Trophoblast cell (in vitro differentiated cells and primary cell): ENCODE results near the gene BPIFA2. TPM values are rescaled to one million over a fixed set of nuclear protein-coding genes. Genes with fewer than 3 reads are reported as not detected.
"Not testable (repeated sequence)": the region's sequence is repeated elsewhere in the genome, so short reads cannot be mapped to it uniquely, and the experiment has no call there.

Experiments
- DNase-seq, 2 donors: peaks; one replicate each; pipeline ENCODE4 v3.0.0-alpha.2; 2016
- H2AFZ ChIP-seq: 2 replicates; pipeline ENCODE4 v1.6.1; 2013; ENCODE audit warnings: low read length, moderate library complexity, mild to moderate bottlenecking; ENCODE audit not compliant: insufficient read depth, poor library complexity
- H2AK5ac ChIP-seq: 2 replicates; pipeline ENCODE4 v1.6.1; 2013; ENCODE audit warnings: mild to moderate bottlenecking, low read length
- H2BK120ac ChIP-seq: 2 replicates; pipeline ENCODE4 v1.6.1; 2013; ENCODE audit warnings: low read length, mild to moderate bottlenecking, moderate library complexity; ENCODE audit not compliant: insufficient read depth, poor library complexity
- H2BK12ac ChIP-seq: 2 replicates; pipeline ENCODE4 v1.6.1; 2013; ENCODE audit warnings: mild to moderate bottlenecking, low read length, moderate library complexity
- H2BK5ac ChIP-seq: 2 replicates; pipeline ENCODE4 v1.6.1; 2013; ENCODE audit warnings: low read length, low read depth, moderate library complexity, mild to moderate bottlenecking; ENCODE audit not compliant: poor library complexity
- H3K14ac ChIP-seq: 2 replicates; pipeline ENCODE4 v1.6.1; 2013; ENCODE audit warnings: mild to moderate bottlenecking, low read length
- H3K18ac ChIP-seq: 2 replicates; pipeline ENCODE4 v1.6.1; 2013; ENCODE audit warnings: mild to moderate bottlenecking, low read length
- H3K23ac ChIP-seq: 2 replicates; pipeline ENCODE4 v1.6.1; 2013; ENCODE audit warnings: low read length
- H3K27ac ChIP-seq: 2 replicates; pipeline ENCODE4 v1.5.1; 2013; ENCODE audit warnings: low read depth, mild to moderate bottlenecking, inconsistent platforms, low read length, moderate library complexity
- H3K27me3 ChIP-seq: 2 replicates; pipeline ENCODE4 v1.6.1; 2013; ENCODE audit warnings: inconsistent platforms, mild to moderate bottlenecking, low read length, moderate library complexity; ENCODE audit not compliant: insufficient read depth
- H3K36me3 ChIP-seq, 2 experiments: 1 replicate in 1 of 2; 2 replicates in 1 of 2; pipeline ENCODE4 v1.6.1; 2013; ENCODE audit warnings: low read length in 2 of 2, mild to moderate bottlenecking in 2 of 2, moderate library complexity in 1 of 2; ENCODE audit not compliant: insufficient read depth in 2 of 2, control insufficient read depth in 1 of 2
- H3K4ac ChIP-seq: 2 replicates; pipeline ENCODE4 v1.6.1; 2013; ENCODE audit warnings: low read depth, mild to moderate bottlenecking, low read length, moderate library complexity
- H3K4me1 ChIP-seq, 2 experiments: 1 replicate in 1 of 2; 2 replicates in 1 of 2; pipeline ENCODE4 v1.6.1; 2013; ENCODE audit warnings: low read length in 2 of 2, mild to moderate bottlenecking in 2 of 2, moderate library complexity in 1 of 2; ENCODE audit not compliant: insufficient read depth in 2 of 2, control insufficient read depth in 1 of 2
- H3K4me2 ChIP-seq: 2 replicates; pipeline ENCODE4 v1.6.1; 2013; ENCODE audit warnings: inconsistent platforms, mild to moderate bottlenecking, low read length, moderate library complexity
- H3K4me3 ChIP-seq: 2 replicates; pipeline ENCODE4 v1.5.1; 2013; ENCODE audit warnings: mild to moderate bottlenecking, low read depth, low read length, inconsistent platforms
- H3K79me1 ChIP-seq: one replicate; pipeline ENCODE4 v1.6.1; 2013; ENCODE audit warnings: low read length
- H3K79me2 ChIP-seq: 2 replicates; pipeline ENCODE4 v1.6.1; 2013; ENCODE audit warnings: low read length, mild to moderate bottlenecking; ENCODE audit not compliant: control insufficient read depth, insufficient read depth, poor library complexity
- H3K9ac ChIP-seq: 2 replicates; pipeline ENCODE4 v1.6.1; 2013; ENCODE audit warnings: mild to moderate bottlenecking, low read length
- H3K9me3 ChIP-seq: 2 replicates; pipeline ENCODE4 v1.6.1; 2013; ENCODE audit warnings: low read depth, mild to moderate bottlenecking, control low read depth, inconsistent platforms, low read length; ENCODE audit not compliant: insufficient read depth
- H4K12ac ChIP-seq: 2 replicates; pipeline ENCODE4 v1.6.1; 2013; ENCODE audit warnings: low read depth, mild to moderate bottlenecking, low read length, moderate library complexity
- H4K8ac ChIP-seq: 2 replicates; pipeline ENCODE4 v1.6.1; 2013; ENCODE audit warnings: low read depth, mild to moderate bottlenecking, low read length, moderate library complexity
- H4K91ac ChIP-seq: one replicate; pipeline ENCODE4 v1.6.1; 2013; ENCODE audit warnings: low read depth, mild to moderate bottlenecking, low read length, moderate library complexity
- WGBS: extraction: QIAGEN DNeasy Blood & Tissue Kit; methylation state at CpG from one replicate; pipeline ENCODE4 v1.1.7; 2013; ENCODE audit warnings: missing lambda C conversion rate; ENCODE audit not compliant: insufficient read length, insufficient coverage; ENCODE audit errors: extremely low coverage; 5-methylcytosine and 5-hydroxymethylcytosine counted together
- polyA plus RNA-seq: library from polyadenylated mRNA; stranded (reverse); fragments of 200-250 nt; gene quantifications from 2 replicates; pipeline ENCODE4 v1.2.3, GENCODE V29; 2013

The BPIFA2 gene
- polyA plus RNA-seq, result not detected in 2 replicates

- Histone ChIP-seq H3K14ac (no peak within 1 kb of the TSS), H3K4ac (no peak within 1 kb of the TSS), H3K18ac (no peak within 1 kb of the TSS), H2BK5ac (no peak within 1 kb of the TSS), H3K4me2 (no peak within 1 kb of the TSS), H3K79me1 (no peaks in the 10 kb centered on the region), H3K27me3 (no peaks in the 10 kb centered on the region), H2BK120ac (no peak within 1 kb of the TSS), H2BK12ac (no peak within 1 kb of the TSS), H2AFZ (no peak within 1 kb of the TSS), H3K9ac (no peak within 1 kb of the TSS), H3K9me3 (peaks cover 4% of the 10 kb centered on the region), H4K8ac (no peak within 1 kb of the TSS), H3K4me1 (no peaks in the 10 kb centered on the region), H2AK5ac (no peak within 1 kb of the TSS), H3K79me2 (no peaks in the 10 kb centered on the region), H3K36me3 (no peaks in the 10 kb centered on the region), H4K12ac (no peak within 1 kb of the TSS), H3K23ac (no peak within 1 kb of the TSS), H4K91ac (no peak within 1 kb of the TSS), H3K4me3 (no peak within 1 kb of the TSS), H3K27ac (no peak within 1 kb of the TSS)
- no peak for DNase-seq
- no CpG with 5 or more reads among the region's 8 CpGs for WGBS
These were observed at the start of gene BPIFA2 for GRCh38 chr20:33167859-33168258. Gene BPIFA2, plus strand, starts transcription at chr20:33168159. Its CDS starts 987 bp downstream, at chr20:33169146.

GRCh38 chr20:33119725-33120720 is 47.9 kb upstream of the BPIFA2 start:
- Histone ChIP-seq H3K79me1 (no peaks in the 10 kb centered on the region), H2BK5ac (no peak overlapping the region), H3K4ac (no peak overlapping the region), H4K8ac (no peak overlapping the region), H3K9me3 (peaks cover 7% of the 10 kb centered on the region), H3K4me3 (no peak overlapping the region), H3K79me2 (no peaks in the 10 kb centered on the region), H3K18ac (no peak overlapping the region), H4K12ac (no peak overlapping the region), H3K4me1 (no peaks in the 10 kb centered on the region), H3K4me2 (no peak overlapping the region), H3K36me3 (no peaks in the 10 kb centered on the region), H2BK12ac (no peak overlapping the region), H3K14ac (no peak overlapping the region), H2AFZ (no peak overlapping the region), H2BK120ac (no peak overlapping the region), H4K91ac (no peak overlapping the region), H3K27me3 (no peaks in the 10 kb centered on the region), H3K27ac (no peak overlapping the region), H3K9ac (no peak overlapping the region), H3K23ac (no peak overlapping the region), H2AK5ac (no peak overlapping the region)
- no peak for DNase-seq
- WGBS, result no CpG with 5 or more reads among the region's 3 CpGs

- WGBS, result no CpG with 5 or more reads among the region's 3 CpGs
These were observed 47.0 kb upstream of the BPIFA2 start for GRCh38 chr20:33120934-33121333.

GRCh38 chr20:33122297-33122696 is 45.7 kb upstream of the BPIFA2 start:
- not testable (repeated sequence) for H3K4me1 ChIP-seq, H3K4me2 ChIP-seq, H3K79me2 ChIP-seq, H4K12ac ChIP-seq, H2AK5ac ChIP-seq, H3K23ac ChIP-seq, H2AFZ ChIP-seq, H3K18ac ChIP-seq, H2BK120ac ChIP-seq, H2BK5ac ChIP-seq, H3K27me3 ChIP-seq, H3K27ac ChIP-seq, H4K8ac ChIP-seq, H3K36me3 ChIP-seq, H3K79me1 ChIP-seq, H3K9me3 ChIP-seq, H2BK12ac ChIP-seq, DNase-seq, H3K4me3 ChIP-seq, H3K4ac ChIP-seq, H3K14ac ChIP-seq, H4K91ac ChIP-seq, H3K9ac ChIP-seq
- no CpG with 5 or more reads among the region's 1 CpG for WGBS

More at GRCh38 chr20:33120934-33121333, 47.0 kb upstream of the BPIFA2 start:
- Histone ChIP-seq H3K79me1 (no peaks in the 10 kb centered on the region), H4K91ac (no peak overlapping the region), H3K4me2 (no peak overlapping the region), H3K79me2 (no peaks in the 10 kb centered on the region), H3K9ac (no peak overlapping the region), H2BK5ac (no peak overlapping the region), H3K4me3 (no peak overlapping the region), H2BK12ac (no peak overlapping the region), H3K9me3 (peaks cover 7% of the 10 kb centered on the region), H4K12ac (no peak overlapping the region), H3K27me3 (no peaks in the 10 kb centered on the region), H3K14ac (no peak overlapping the region), H2AK5ac (no peak overlapping the region), H2BK120ac (no peak overlapping the region), H4K8ac (no peak overlapping the region), H3K23ac (no peak overlapping the region), H3K4me1 (no peaks in the 10 kb centered on the region), H3K18ac (no peak overlapping the region), H2AFZ (no peak overlapping the region), H3K4ac (no peak overlapping the region), H3K36me3 (no peaks in the 10 kb centered on the region), H3K27ac (no peak overlapping the region)
- no peak for DNase-seq
